Measurements from ENCODE around the gene RPL29.

DNA sequence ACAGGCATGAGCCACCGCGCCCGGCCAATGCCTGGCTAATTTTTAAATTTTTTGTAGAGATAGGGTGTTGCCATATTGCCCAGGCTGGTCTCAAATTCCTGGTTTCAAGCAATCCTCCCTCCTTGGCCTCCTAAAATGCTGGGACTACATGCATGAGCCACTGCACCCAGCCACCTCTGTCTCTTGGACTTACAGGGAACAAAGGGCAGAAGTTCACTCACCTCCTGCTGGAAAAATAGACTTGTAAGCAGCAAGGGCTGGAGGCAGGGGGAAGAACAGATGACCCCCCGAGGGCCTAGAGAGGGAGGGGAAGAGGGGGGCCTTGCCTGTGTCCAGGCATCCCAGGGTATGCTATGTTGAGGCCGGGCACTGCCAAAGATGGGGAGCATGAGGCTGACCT lies 38.5 kb upstream of the RPL29 start:
- TF ChIP-seq POLR2AphosphoS5 (IDR thresholded peaks at IDR 0.05) (no peak), POLR2A (IDR thresholded peaks at IDR 0.05) (no peak), EP300 (IDR thresholded peaks at IDR 0.05) (no peak)
- TF ChIP-seq, protein P1, sequence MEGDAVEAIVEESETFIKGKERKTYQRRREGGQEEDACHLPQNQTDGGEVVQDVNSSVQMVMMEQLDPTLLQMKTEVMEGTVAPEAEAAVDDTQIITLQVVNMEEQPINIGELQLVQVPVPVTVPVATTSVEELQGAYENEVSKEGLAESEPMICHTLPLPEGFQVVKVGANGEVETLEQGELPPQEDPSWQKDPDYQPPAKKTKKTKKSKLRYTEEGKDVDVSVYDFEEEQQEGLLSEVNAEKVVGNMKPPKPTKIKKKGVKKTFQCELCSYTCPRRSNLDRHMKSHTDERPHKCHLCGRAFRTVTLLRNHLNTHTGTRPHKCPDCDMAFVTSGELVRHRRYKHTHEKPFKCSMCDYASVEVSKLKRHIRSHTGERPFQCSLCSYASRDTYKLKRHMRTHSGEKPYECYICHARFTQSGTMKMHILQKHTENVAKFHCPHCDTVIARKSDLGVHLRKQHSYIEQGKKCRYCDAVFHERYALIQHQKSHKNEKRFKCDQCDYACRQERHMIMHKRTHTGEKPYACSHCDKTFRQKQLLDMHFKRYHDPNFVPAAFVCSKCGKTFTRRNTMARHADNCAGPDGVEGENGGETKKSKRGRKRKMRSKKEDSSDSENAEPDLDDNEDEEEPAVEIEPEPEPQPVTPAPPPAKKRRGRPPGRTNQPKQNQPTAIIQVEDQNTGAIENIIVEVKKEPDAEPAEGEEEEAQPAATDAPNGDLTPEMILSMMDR (IDR thresholded peaks at IDR 0.05): no peak

Measured in suprapubic skin (tissue), 4 donors.